Skeletal muscle tissue (tissue), 5 donors: ENCODE measurements around the gene KRTAP9-8. TPM values are rescaled to one million over a fixed set of nuclear protein-coding genes. Genes with fewer than 3 reads are reported as not detected.
"Not testable (repeated sequence)": the region's sequence is repeated elsewhere in the genome, so short reads cannot be mapped to it uniquely, and the experiment has no call there.

ENCODE experiments used
- H3K27ac ChIP-seq: one replicate; pipeline ENCODE4 v1.7.0; 2013; ENCODE audit warnings: mild to moderate bottlenecking, low read depth, low read length, inconsistent platforms
- H3K27me3 ChIP-seq, 3 donors: one replicate each; pipeline ENCODE4 v1.7.0; 2013; ENCODE audit warnings: low read length in 3 of 3; ENCODE audit not compliant: control insufficient read depth in 3 of 3, insufficient read depth in 3 of 3
- H3K36me3 ChIP-seq, 3 donors: one replicate each; pipeline ENCODE4 v1.7.0; 2013; ENCODE audit warnings: low read length in 3 of 3; ENCODE audit not compliant: control insufficient read depth in 3 of 3, insufficient read depth in 3 of 3
- H3K4me1 ChIP-seq, 3 donors: one replicate each; pipeline ENCODE4 v1.7.0; 2013; ENCODE audit warnings: low read length in 3 of 3, mild to moderate bottlenecking in 3 of 3; ENCODE audit not compliant: control insufficient read depth in 3 of 3, insufficient read depth in 3 of 3
- H3K4me3 ChIP-seq, 3 donors: one replicate each; pipeline ENCODE4 v1.7.0; 2013; ENCODE audit warnings: low read length in 3 of 3
- H3K9ac ChIP-seq, 3 donors: one replicate each; pipeline ENCODE4 v1.7.0; 2013; ENCODE audit warnings: low read length in 3 of 3, mild to moderate bottlenecking in 3 of 3, moderate library complexity in 2 of 3, low read depth in 1 of 3
- H3K9me3 ChIP-seq, 3 donors: one replicate each; pipeline ENCODE4 v1.7.0; 2013; ENCODE audit warnings: low read length in 3 of 3; ENCODE audit not compliant: control insufficient read depth in 3 of 3
- small RNA-seq: library from RNA; depleted of rRNA; stranded (forward); fragments of <200 nt; gene quantifications from one replicate; pipeline ENCODE3, GENCODE V24; 2014
- total RNA-seq: library from RNA; depleted of rRNA; stranded (reverse); fragments of >200 nt; gene quantifications from one replicate; pipeline ENCODE4 v1.2.3, GENCODE V29; 2014
- donor health status: Osteomylitis.

The KRTAP9-8 gene
- total RNA-seq, 1 donor from 2014 or later: not detected

DNA sequence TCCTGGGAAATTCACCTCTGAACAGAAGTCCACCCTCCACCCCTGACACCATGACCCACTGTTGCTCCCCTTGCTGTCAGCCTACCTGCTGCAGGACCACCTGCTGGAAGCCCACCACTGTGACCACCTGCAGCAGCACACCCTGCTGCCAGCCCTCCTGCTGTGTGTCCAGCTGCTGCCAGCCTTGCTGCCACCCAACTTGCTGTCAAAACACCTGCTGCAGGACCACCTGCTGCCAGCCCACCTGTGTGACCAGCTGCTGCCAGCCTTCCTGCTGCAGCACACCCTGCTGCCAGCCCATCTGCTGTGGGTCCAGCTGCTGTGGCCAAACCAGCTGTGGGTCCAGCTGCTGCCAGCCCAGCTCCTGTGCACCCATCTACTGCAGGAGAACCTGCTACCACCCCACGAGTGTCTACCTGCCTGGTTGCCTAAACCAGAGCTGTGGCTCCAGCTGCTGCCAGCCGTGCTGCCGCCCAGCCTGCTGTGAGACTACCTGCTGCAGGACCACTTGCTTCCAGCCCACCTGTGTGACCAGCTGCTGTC lies 37.9 kb downstream of the KRTAP9-8 start, which contains the start of gene KRTAP9-7:
KRTAP9-7 (plus strand) TSS at position 51 of the 543 bp plus-strand sequence; CDS start at position 51, 0 bp downstream.
- H3K36me3 ChIP-seq, H3K27ac ChIP-seq, H3K4me1 ChIP-seq, H3K9me3 ChIP-seq, H3K27me3 ChIP-seq, H3K9ac ChIP-seq, H3K4me3 ChIP-seq: not testable (repeated sequence)

- Histone ChIP-seq H3K9ac (no peak overlapping the region), H3K36me3 (no peaks in the 10 kb centered on the region), H3K9me3 (peaks cover 0 to 3% (median 0%) of the 10 kb centered on the region in 3 donors), H3K27me3 (peaks cover 2 to 11% (median 9%) of the 10 kb centered on the region in 3 donors), H3K4me3 (no peak overlapping the region), H3K27ac (no peak overlapping the region), H3K4me1 (no peaks in the 10 kb centered on the region)
Measured at GRCh38 chr17:41278176-41278955, 40.6 kb downstream of the KRTAP9-8 start.

- Histone ChIP-seq H3K27ac (no peak overlapping the region), H3K27me3 (peaks cover 5 to 10% (median 6%) of the 10 kb centered on the region in 3 donors), H3K36me3 (no peaks in the 10 kb centered on the region)
Measured at GRCh38 chr17:41284043-41284442, 46.2 kb downstream of the KRTAP9-8 start.

DNA sequence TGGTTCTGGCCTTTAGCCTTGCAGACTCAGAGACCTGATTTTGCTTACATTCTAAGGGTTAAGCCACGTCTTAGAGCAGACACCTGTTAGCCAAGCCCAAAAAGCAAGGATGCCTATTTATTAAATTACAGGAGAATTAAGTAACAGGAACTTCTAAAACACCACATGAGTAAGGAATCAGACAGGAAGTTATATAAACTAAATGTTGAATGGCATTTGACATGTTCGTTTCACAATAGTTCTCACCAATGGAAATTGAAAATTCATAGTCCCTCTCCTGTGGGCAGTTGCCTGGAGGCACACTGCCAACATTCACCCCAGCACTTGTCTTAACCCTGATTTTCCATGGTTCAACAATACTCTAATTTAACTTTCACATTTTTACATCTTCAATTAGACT lies 46.7 kb downstream of the KRTAP9-8 start:
- Histone ChIP-seq H3K4me3 (no peak overlapping the region), H3K9ac (no peak overlapping the region), H3K4me1 (no peaks in the 10 kb centered on the region), H3K9me3 (peaks cover 0 to 3% (median 0%) of the 10 kb centered on the region in 3 donors), H3K27ac (no peak overlapping the region), H3K36me3 (no peaks in the 10 kb centered on the region), H3K27me3 (peaks cover 5 to 10% (median 6%) of the 10 kb centered on the region in 3 donors)

More at GRCh38 chr17:41284043-41284442, 46.2 kb downstream of the KRTAP9-8 start:
- Histone ChIP-seq H3K9me3 (peaks cover 0 to 3% (median 0%) of the 10 kb centered on the region in 3 donors), H3K4me1 (no peaks in the 10 kb centered on the region), H3K9ac (no peak overlapping the region), H3K4me3 (no peak overlapping the region)

DNA sequence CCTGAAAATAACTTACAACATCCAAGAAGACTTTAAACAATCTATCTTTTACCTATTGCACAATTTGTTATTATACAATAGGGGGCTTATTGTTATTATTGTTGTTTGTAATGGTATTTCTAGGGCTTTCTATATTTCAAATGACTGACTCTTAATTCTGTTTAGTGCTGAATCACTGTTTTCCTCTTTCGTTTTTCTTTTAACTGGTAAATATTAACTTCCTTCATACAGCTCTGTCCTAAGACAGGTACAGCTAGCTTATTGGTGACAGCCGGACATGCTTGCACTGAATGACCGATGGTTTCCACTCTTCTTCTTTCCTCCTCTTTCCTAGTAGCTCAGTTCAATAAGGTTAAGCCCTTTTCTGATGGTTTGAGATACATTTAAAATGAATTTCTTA lies 49.3 kb downstream of the KRTAP9-8 start:
- Histone ChIP-seq H3K4me1 (no peaks in the 10 kb centered on the region), H3K27me3 (peaks cover 0 to 7% (median 5%) of the 10 kb centered on the region in 3 donors)

More for the DNA sequence above, 49.3 kb downstream of the KRTAP9-8 start:
- Histone ChIP-seq H3K9me3 (no peaks in the 10 kb centered on the region), H3K36me3 (no peaks in the 10 kb centered on the region), H3K4me3 (no peak overlapping the region), H3K27ac (no peak overlapping the region), H3K9ac (no peak overlapping the region)

Small RNA genes within 50 kb of the gene (small RNA-seq; reads per million reads assigned to genes)
- not detected for gene KRTAP9-10P

Other genes starting within 250 kb of the KRTAP9-8 start
- not detected for gene KRTAP3-3, start 243.8 kb upstream of the KRTAP9-8 start, total RNA-seq
- not detected for gene KRTAP3-2, start 238.1 kb upstream of the KRTAP9-8 start, total RNA-seq
- not detected for gene KRTAP3-1, start 228.9 kb upstream of the KRTAP9-8 start, total RNA-seq
- gene KRTAP1-5, start 210.8 kb upstream of the KRTAP9-8 start, total RNA-seq: not detected
- not detected for gene KRTAP1-4, start 207.8 kb upstream of the KRTAP9-8 start, total RNA-seq
- gene KRTAP1-3, start 203.1 kb upstream of the KRTAP9-8 start, total RNA-seq: not detected
- gene KRTAP1-1, start 196.5 kb upstream of the KRTAP9-8 start, total RNA-seq: not detected
- not detected for gene KRTAP2-1, start 190.7 kb upstream of the KRTAP9-8 start, total RNA-seq
- gene KRTAP2-2, start 182.8 kb upstream of the KRTAP9-8 start, total RNA-seq: not detected
- not detected for gene KRTAP2-3, start 177.9 kb upstream of the KRTAP9-8 start, total RNA-seq
- gene KRTAP2-4, start 172.1 kb upstream of the KRTAP9-8 start, total RNA-seq: not detected
- gene KRTAP4-7, start 153.8 kb upstream of the KRTAP9-8 start, total RNA-seq: not detected
- not detected for gene KRTAP4-8, start 139.9 kb upstream of the KRTAP9-8 start, total RNA-seq
- not detected for gene KRTAP4-16, start 135.8 kb upstream of the KRTAP9-8 start, total RNA-seq
- not detected for gene KRTAP4-9, start 132.6 kb upstream of the KRTAP9-8 start, total RNA-seq
- gene KRTAP4-11, start 119.6 kb upstream of the KRTAP9-8 start, total RNA-seq: not detected
- gene KRTAP4-12, start 113.8 kb upstream of the KRTAP9-8 start, total RNA-seq: not detected
- gene KRTAP4-6, start 97.5 kb upstream of the KRTAP9-8 start, total RNA-seq: not detected
- not detected for gene KRTAP4-5, start 88.2 kb upstream of the KRTAP9-8 start, total RNA-seq
- not detected for gene KRTAP4-4, start 77.3 kb upstream of the KRTAP9-8 start, total RNA-seq
- not detected for gene KRTAP4-3, start 69.8 kb upstream of the KRTAP9-8 start, total RNA-seq
- not detected for gene KRTAP4-2, start 59.8 kb upstream of the KRTAP9-8 start, total RNA-seq
- not detected for gene KRTAP4-1, start 53.1 kb upstream of the KRTAP9-8 start, total RNA-seq
- gene KRTAP9-1, start 48.1 kb upstream of the KRTAP9-8 start, total RNA-seq: not detected
- gene KRTAP9-2, start 11.4 kb upstream of the KRTAP9-8 start, total RNA-seq: not detected
- not detected for gene KRTAP9-3, start 5.5 kb upstream of the KRTAP9-8 start, total RNA-seq
- not detected for gene KRTAP9-4, start 11.7 kb downstream of the KRTAP9-8 start, total RNA-seq
- not detected for gene KRTAP9-9, start 17.4 kb downstream of the KRTAP9-8 start, total RNA-seq
- gene KRTAP9-6, start 27.4 kb downstream of the KRTAP9-8 start, total RNA-seq: not detected
- gene KRTAP9-7, start 37.7 kb downstream of the KRTAP9-8 start, total RNA-seq: not detected
- gene KRTAP29-1, start 64.9 kb downstream of the KRTAP9-8 start, total RNA-seq: not detected
- not detected for gene KRTAP16-1, start 71.3 kb downstream of the KRTAP9-8 start, total RNA-seq
- not detected for gene KRTAP17-1, start 77.7 kb downstream of the KRTAP9-8 start, total RNA-seq
- not detected for gene KRT33A, start 112.8 kb downstream of the KRTAP9-8 start, total RNA-seq
- not detected for gene KRT33B, start 131.8 kb downstream of the KRTAP9-8 start, total RNA-seq
- gene KRT34, start 144.3 kb downstream of the KRTAP9-8 start, total RNA-seq: not detected
- 3.1 TPM for gene KRT31, start 159.6 kb downstream of the KRTAP9-8 start, total RNA-seq
- not detected for gene KRT37, start 186.6 kb downstream of the KRTAP9-8 start, total RNA-seq
- not detected for gene KRT38, start 203.0 kb downstream of the KRTAP9-8 start, total RNA-seq
- not detected for gene KRT32, start 229.4 kb downstream of the KRTAP9-8 start, total RNA-seq
- gene KRT35, start 243.2 kb downstream of the KRTAP9-8 start, total RNA-seq: not detected